Measurements from ENCODE around the gene PDE4B.

The PDE4B gene

DNA sequence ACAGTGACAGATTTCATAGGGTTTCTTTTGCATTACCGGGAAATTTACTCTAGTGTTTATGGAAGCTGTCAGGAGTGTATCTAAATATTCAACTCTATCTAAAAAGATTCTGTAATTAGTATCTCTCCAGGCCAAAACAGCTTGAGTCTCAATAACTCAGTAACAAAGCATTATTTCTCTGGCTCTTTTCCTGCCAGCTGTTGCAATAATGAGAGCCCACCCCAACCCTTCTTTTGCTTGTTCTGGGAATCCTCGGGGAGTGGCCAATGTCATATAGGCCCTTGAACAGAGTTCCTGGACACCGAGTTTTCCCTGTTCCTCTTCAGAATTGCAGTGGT, 621.1 kb downstream of the PDE4B start:
- H2AFZ ChIP-seq (ENCODE audit: low read length): no peak overlapping the region
- peaks cover 22% of the 10 kb centered on the region; the same call in 1 of the 2 replicates for H3K9me3 ChIP-seq (ENCODE audit: insufficient read depth, low read depth, low read length)
- no peak overlapping the region for H3K9ac ChIP-seq (ENCODE audit: low read depth, low read length, poor library complexity, severe bottlenecking)
- no peaks in the 10 kb centered on the region for H3K27me3 ChIP-seq (ENCODE audit: insufficient read depth, low read length, poor library complexity, severe bottlenecking)
- peak overlapping the region; percentile 15 for H3K4me2 ChIP-seq (ENCODE audit: low read depth, low read length, poor library complexity, severe bottlenecking)
- H3K36me3 ChIP-seq (ENCODE audit: insufficient read depth, low read length): no peaks in the 10 kb centered on the region
- H3F3A ChIP-seq (ENCODE audit: low read depth): no peaks in the 10 kb centered on the region
- H4K20me1 ChIP-seq (ENCODE audit: insufficient read depth, low read length, poor library complexity, severe bottlenecking): no peaks in the 10 kb centered on the region
- no peak for TF ChIP-seq EZH2phosphoT487 (IDR thresholded peaks at IDR 0.05; ENCODE audit: borderline replicate concordance)
- TF ChIP-seq, protein P1, sequence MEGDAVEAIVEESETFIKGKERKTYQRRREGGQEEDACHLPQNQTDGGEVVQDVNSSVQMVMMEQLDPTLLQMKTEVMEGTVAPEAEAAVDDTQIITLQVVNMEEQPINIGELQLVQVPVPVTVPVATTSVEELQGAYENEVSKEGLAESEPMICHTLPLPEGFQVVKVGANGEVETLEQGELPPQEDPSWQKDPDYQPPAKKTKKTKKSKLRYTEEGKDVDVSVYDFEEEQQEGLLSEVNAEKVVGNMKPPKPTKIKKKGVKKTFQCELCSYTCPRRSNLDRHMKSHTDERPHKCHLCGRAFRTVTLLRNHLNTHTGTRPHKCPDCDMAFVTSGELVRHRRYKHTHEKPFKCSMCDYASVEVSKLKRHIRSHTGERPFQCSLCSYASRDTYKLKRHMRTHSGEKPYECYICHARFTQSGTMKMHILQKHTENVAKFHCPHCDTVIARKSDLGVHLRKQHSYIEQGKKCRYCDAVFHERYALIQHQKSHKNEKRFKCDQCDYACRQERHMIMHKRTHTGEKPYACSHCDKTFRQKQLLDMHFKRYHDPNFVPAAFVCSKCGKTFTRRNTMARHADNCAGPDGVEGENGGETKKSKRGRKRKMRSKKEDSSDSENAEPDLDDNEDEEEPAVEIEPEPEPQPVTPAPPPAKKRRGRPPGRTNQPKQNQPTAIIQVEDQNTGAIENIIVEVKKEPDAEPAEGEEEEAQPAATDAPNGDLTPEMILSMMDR (conservative IDR thresholded peaks at IDR 0.05; ENCODE audit: low read length): no peak
- no peaks in the 10 kb centered on the region for H3K9me2 ChIP-seq (replicated peaks; ENCODE audit: low read depth, low read length)
- no peak overlapping the region for H3K4me3 ChIP-seq (ENCODE audit: low read length, poor library complexity, severe bottlenecking)
- H3K4me1 ChIP-seq (ENCODE audit: insufficient read depth, low read length, poor library complexity, severe bottlenecking): peaks cover 27% of the 10 kb centered on the region
- H3K79me2 ChIP-seq (ENCODE audit: insufficient read depth, low read length): no peaks in the 10 kb centered on the region

DNA sequence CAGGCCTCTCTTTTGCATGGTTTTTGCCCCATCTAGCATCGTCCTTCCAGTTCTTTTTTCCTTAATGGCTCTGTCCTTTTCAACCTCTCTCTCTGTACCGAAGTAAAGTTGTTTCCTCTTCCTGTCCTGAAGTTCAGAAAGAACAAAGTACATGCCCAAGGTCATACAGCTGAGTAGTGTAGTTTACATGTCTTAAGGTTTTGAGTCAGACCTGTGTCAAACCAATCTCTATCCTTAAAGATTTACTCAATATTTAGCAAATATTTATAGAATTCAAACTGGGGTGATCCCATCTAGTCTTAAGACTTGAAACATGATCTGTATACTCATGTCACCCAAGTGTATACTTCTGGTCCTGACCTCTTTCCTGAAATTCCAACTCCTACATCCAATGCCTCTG, 622.6 kb downstream of the PDE4B start:
- H4K20me1 ChIP-seq (ENCODE audit: insufficient read depth, low read length, poor library complexity, severe bottlenecking): no peaks in the 10 kb centered on the region
- H3K9me2 ChIP-seq (replicated peaks; ENCODE audit: low read depth, low read length): no peaks in the 10 kb centered on the region
- H3K36me3 ChIP-seq (ENCODE audit: insufficient read depth, low read length): no peaks in the 10 kb centered on the region
- peaks cover 27% of the 10 kb centered on the region for H3K4me1 ChIP-seq (ENCODE audit: insufficient read depth, low read length, poor library complexity, severe bottlenecking)
- no peaks in the 10 kb centered on the region for H3K27me3 ChIP-seq (ENCODE audit: insufficient read depth, low read length, poor library complexity, severe bottlenecking)
- no peak overlapping the region for H3K9ac ChIP-seq (ENCODE audit: low read depth, low read length, poor library complexity, severe bottlenecking)
- no peak for TF ChIP-seq EZH2phosphoT487 (IDR thresholded peaks at IDR 0.05; ENCODE audit: borderline replicate concordance)
- TF ChIP-seq, protein P1 (conservative IDR thresholded peaks at IDR 0.05; ENCODE audit: low read length): no peak
- H3K4me3 ChIP-seq (ENCODE audit: low read length, poor library complexity, severe bottlenecking): no peak overlapping the region
- H3K9me3 ChIP-seq (ENCODE audit: insufficient read depth, low read depth, low read length): peaks cover 22% of the 10 kb centered on the region; the same call in 1 of the 2 replicates
- no peak overlapping the region for H3K4me2 ChIP-seq (ENCODE audit: low read depth, low read length, poor library complexity, severe bottlenecking)
- no peaks in the 10 kb centered on the region for H3F3A ChIP-seq (ENCODE audit: low read depth)
- H3K79me2 ChIP-seq (ENCODE audit: insufficient read depth, low read length): no peaks in the 10 kb centered on the region
- H2AFZ ChIP-seq (ENCODE audit: low read length): no peak overlapping the region

GRCh38 chr1:66415866-66416265, 623.2 kb downstream of the PDE4B start:
- Histone ChIP-seq H3K36me3 (ENCODE audit: insufficient read depth, low read length) (no peaks in the 10 kb centered on the region), H3K4me1 (ENCODE audit: insufficient read depth, low read length, poor library complexity, severe bottlenecking) (peaks cover 27% of the 10 kb centered on the region), H3F3A (ENCODE audit: low read depth) (no peaks in the 10 kb centered on the region), H3K4me3 (ENCODE audit: low read length, poor library complexity, severe bottlenecking) (no peak overlapping the region), H3K27me3 (ENCODE audit: insufficient read depth, low read length, poor library complexity, severe bottlenecking) (no peaks in the 10 kb centered on the region), H3K9me2 (replicated peaks; ENCODE audit: low read depth, low read length) (no peaks in the 10 kb centered on the region), H3K79me2 (ENCODE audit: insufficient read depth, low read length) (no peaks in the 10 kb centered on the region), H3K9me3 (ENCODE audit: insufficient read depth, low read depth, low read length) (peaks cover 22% of the 10 kb centered on the region; the same call in 1 of the 2 replicates), H3K9ac (ENCODE audit: low read depth, low read length, poor library complexity, severe bottlenecking) (no peak overlapping the region), H4K20me1 (ENCODE audit: insufficient read depth, low read length, poor library complexity, severe bottlenecking) (no peaks in the 10 kb centered on the region), H2AFZ (ENCODE audit: low read length) (no peak overlapping the region), H3K4me2 (ENCODE audit: low read depth, low read length, poor library complexity, severe bottlenecking) (no peak overlapping the region)
- no peak for TF ChIP-seq EZH2phosphoT487 (IDR thresholded peaks at IDR 0.05; ENCODE audit: borderline replicate concordance)
- TF ChIP-seq, protein P1 (conservative IDR thresholded peaks at IDR 0.05; ENCODE audit: low read length): no peak

All from Loucy (cell line).